Stimulated activated CD8-positive, alpha-beta memory T cell treated with anti-CD3 and anti-CD28 coated beads, Interleukin-7, amount 100 ng/mL, for 48 hours (primary cell): Measurements from ENCODE around the gene KCNQ1.

ENCODE experiments used
- DNase-seq, 2 donors: peaks; one replicate each; pipeline ENCODE4 v3.0.0-alpha.2; 2020; ENCODE audit warnings: low read depth in 1 of 2; ENCODE audit errors: extremely low read depth in 1 of 2

Gene KCNQ1

GRCh38 chr11:2865922-2866577 lies 421.2 kb downstream of the KCNQ1 start:
- DNase-seq: no peak

- no peak for DNase-seq
Measured at GRCh38 chr11:2867142-2867541, 422.3 kb downstream of the KCNQ1 start.

- no peak for DNase-seq
Measured at GRCh38 chr11:2867722-2868505, 423.1 kb downstream of the KCNQ1 start.

- no peak for DNase-seq
Measured at GRCh38 chr11:2868506-2869133, 423.8 kb downstream of the KCNQ1 start.

GRCh38 chr11:2869134-2869526 lies 424.3 kb downstream of the KCNQ1 start:
- no peak for DNase-seq

GRCh38 chr11:2869561-2870427 lies 425.0 kb downstream of the KCNQ1 start:
- no peak for DNase-seq

- DNase-seq: no peak
Measured at GRCh38 chr11:2870460-2870859, 425.7 kb downstream of the KCNQ1 start.

- DNase-seq: no peak
Measured at GRCh38 chr11:2870969-2871680, 426.3 kb downstream of the KCNQ1 start.

- DNase-seq: no peak
Measured at GRCh38 chr11:2874963-2875362, 430.2 kb downstream of the KCNQ1 start.

- DNase-seq: no peak
Measured at GRCh38 chr11:2877474-2877873, 432.7 kb downstream of the KCNQ1 start.

GRCh38 chr11:2878782-2879181 lies 434.0 kb downstream of the KCNQ1 start:
- DNase-seq: no peak

GRCh38 chr11:2880646-2881045 lies 435.8 kb downstream of the KCNQ1 start:
- no peak for DNase-seq

GRCh38 chr11:2881076-2881980 lies 436.5 kb downstream of the KCNQ1 start:
- DNase-seq: no peak

- no peak for DNase-seq
Measured at GRCh38 chr11:2881981-2882375, 437.2 kb downstream of the KCNQ1 start.

GRCh38 chr11:2882396-2883110 lies 437.7 kb downstream of the KCNQ1 start:
- no peak for DNase-seq

- no peak for DNase-seq
Measured at GRCh38 chr11:2883640-2883978, 438.8 kb downstream of the KCNQ1 start.

GRCh38 chr11:2883979-2884815 lies 439.4 kb downstream of the KCNQ1 start:
- no peak for DNase-seq
